Peyer's patch (tissue), 4 donors: ENCODE measurements around the gene TMEM258. TPM values are rescaled to one million over a fixed set of nuclear protein-coding genes. Genes with fewer than 3 reads are reported as not detected.

ENCODE experiments used
- DNase-seq, 3 donors: peaks; one replicate each; pipeline ENCODE4 v3.0.0-alpha.2; 2017 to 2019
- H3K27ac ChIP-seq, 4 donors: fragments of 200-600 bp; sonication (generic); one replicate each; pipeline ENCODE4 v1.5.1; 2016 to 2019
- H3K27me3 ChIP-seq, 2 donors: fragments of 200-600 bp; sonication (generic); one replicate each; pipeline ENCODE4 v1.5.1; 2019
- H3K36me3 ChIP-seq, 3 donors: fragments of 200-600 bp; sonication (generic); one replicate each; pipeline ENCODE4 v1.5.1; 2016 to 2019
- H3K4me1 ChIP-seq, 4 donors: fragments of 200-600 bp; sonication (generic); one replicate each; pipeline ENCODE4 v1.5.1; 2016 to 2019
- H3K4me3 ChIP-seq, 4 donors: fragments of 200-600 bp; sonication (generic); 1 replicate in 3 of 4; 2 replicates in 1 of 4; pipeline ENCODE4 v1.5.1; 2016 to 2019; ENCODE audit warnings: mild to moderate bottlenecking in 1 of 4
- H3K9me3 ChIP-seq, 4 donors: fragments of 200-600 bp; sonication (generic); one replicate each; pipeline ENCODE4 v1.5.1; 2016 to 2019; ENCODE audit warnings: mild to moderate bottlenecking in 1 of 4
- POLR2A ChIP-seq, 2 donors: fragments of 450-650 bp; IDR thresholded peaks; one replicate each; pipeline ENCODE4 v1.5.1; 2017; ENCODE audit warnings: antibody characterized with exemption in 2 of 2, mild to moderate bottlenecking in 2 of 2, moderate library complexity in 2 of 2
- total RNA-seq, 4 donors: library from RNA; depleted of rRNA; stranded (reverse); fragments of >200 nt; gene quantifications; one replicate each; pipeline ENCODE4 v1.1.0, GENCODE V29; 2016
- TF ChIP-seq, protein P1 (sequence below), 6 experiments: fragments of 450-650 bp in 4 of 6; fragments of 200-600 bp in 2 of 6; sonication (generic) in 1 of 6; IDR thresholded peaks; one replicate each; pipeline ENCODE4 v1.5.1; 2017 to 2019; ENCODE audit warnings: antibody characterized with exemption in 6 of 6, mild to moderate bottlenecking in 3 of 6, moderate library complexity in 1 of 6

TMEM258 gene
- total RNA-seq, 4 donors from 2014 or later, result 28.7 to 34.7 (median 34.5) TPM; not detected in 1

GRCh38 chr11:61817471-61818202 is 25.2 kb upstream of the TMEM258 start:
- Histone ChIP-seq H3K27ac (peak overlapping the region in 3 of 4 donors; percentile 79 to 95 (median 94)), H3K4me1 (peaks cover 0 to 34% (median 18%) of the 10 kb centered on the region in 4 donors), H3K4me3 (peak overlapping the region in 1 of 4 donors; percentile 67), H3K27me3 (no peaks in the 10 kb centered on the region), H3K36me3 (no peaks in the 10 kb centered on the region), H3K9me3 (no peaks in the 10 kb centered on the region)
- DNase-seq, result no peak
- TF ChIP-seq POLR2A (IDR thresholded peaks at IDR 0.05), result no peak
- TF ChIP-seq, protein P1, sequence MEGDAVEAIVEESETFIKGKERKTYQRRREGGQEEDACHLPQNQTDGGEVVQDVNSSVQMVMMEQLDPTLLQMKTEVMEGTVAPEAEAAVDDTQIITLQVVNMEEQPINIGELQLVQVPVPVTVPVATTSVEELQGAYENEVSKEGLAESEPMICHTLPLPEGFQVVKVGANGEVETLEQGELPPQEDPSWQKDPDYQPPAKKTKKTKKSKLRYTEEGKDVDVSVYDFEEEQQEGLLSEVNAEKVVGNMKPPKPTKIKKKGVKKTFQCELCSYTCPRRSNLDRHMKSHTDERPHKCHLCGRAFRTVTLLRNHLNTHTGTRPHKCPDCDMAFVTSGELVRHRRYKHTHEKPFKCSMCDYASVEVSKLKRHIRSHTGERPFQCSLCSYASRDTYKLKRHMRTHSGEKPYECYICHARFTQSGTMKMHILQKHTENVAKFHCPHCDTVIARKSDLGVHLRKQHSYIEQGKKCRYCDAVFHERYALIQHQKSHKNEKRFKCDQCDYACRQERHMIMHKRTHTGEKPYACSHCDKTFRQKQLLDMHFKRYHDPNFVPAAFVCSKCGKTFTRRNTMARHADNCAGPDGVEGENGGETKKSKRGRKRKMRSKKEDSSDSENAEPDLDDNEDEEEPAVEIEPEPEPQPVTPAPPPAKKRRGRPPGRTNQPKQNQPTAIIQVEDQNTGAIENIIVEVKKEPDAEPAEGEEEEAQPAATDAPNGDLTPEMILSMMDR (IDR thresholded peaks at IDR 0.05), result no peak

DNA sequence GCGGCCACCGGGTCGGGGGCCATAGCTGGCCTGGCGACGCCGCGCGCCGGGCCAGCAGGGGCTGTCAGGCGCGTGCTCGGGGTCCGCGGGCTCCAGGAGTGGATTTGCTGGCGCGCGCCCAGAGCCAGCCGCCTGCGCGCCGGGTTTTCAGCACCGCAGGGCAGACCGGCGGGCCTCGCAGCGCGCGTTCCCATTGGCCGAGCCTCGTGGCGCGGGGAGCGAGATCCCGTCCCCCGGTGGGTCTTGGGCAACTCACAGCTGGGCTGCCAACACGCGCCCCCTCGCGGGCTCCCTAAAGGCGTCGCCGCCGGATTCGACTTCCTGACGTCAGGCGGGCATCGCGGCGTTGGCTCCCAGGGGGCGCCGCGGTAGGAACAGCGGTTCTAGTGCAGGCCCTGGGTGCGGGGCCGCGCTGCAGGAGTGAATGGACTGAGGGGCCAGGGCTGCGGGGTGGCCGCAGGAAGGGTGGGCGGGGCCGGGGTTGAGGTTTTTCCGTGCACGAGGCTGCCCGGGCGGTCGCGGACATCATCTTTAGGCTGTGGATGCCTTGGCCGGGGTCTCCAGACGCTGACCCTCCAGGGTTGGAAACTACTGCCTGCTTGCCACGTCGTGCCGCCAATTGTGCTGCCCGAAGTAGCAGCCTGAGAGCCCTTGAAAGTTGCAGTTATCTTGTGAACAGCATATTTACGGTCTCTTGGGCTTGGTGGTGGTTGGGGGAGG is 24.5 kb upstream of the TMEM258 start, which contains the start of gene FADS1:
Gene FADS1, minus strand, starts transcription at position 268 of the 720 bp plus-strand sequence. Its CDS starts 74 bp downstream, at position 194.
- H3K4me3 ChIP-seq, result peak within 1 kb of the TSS; percentile 62 to 69 (median 65)
- peaks cover 0 to 4% (median 0%) of the 10 kb centered on the region in 3 donors for H3K36me3 ChIP-seq
- no peaks in the 10 kb centered on the region for H3K9me3 ChIP-seq
- peaks cover 0 to 34% (median 18%) of the 10 kb centered on the region in 4 donors for H3K4me1 ChIP-seq
- no peaks in the 10 kb centered on the region for H3K27me3 ChIP-seq
- H3K27ac ChIP-seq, result peak within 1 kb of the TSS; percentile 79 to 95 (median 86)
- TF ChIP-seq, protein P1 (IDR thresholded peaks at IDR 0.05), result peak in 5 of 6 experiments; percentile 28 to 48 (median 44)
- no peak for TF ChIP-seq POLR2A (IDR thresholded peaks at IDR 0.05)
- peak; percentile 76 to 89 (median 78) for DNase-seq

DNA sequence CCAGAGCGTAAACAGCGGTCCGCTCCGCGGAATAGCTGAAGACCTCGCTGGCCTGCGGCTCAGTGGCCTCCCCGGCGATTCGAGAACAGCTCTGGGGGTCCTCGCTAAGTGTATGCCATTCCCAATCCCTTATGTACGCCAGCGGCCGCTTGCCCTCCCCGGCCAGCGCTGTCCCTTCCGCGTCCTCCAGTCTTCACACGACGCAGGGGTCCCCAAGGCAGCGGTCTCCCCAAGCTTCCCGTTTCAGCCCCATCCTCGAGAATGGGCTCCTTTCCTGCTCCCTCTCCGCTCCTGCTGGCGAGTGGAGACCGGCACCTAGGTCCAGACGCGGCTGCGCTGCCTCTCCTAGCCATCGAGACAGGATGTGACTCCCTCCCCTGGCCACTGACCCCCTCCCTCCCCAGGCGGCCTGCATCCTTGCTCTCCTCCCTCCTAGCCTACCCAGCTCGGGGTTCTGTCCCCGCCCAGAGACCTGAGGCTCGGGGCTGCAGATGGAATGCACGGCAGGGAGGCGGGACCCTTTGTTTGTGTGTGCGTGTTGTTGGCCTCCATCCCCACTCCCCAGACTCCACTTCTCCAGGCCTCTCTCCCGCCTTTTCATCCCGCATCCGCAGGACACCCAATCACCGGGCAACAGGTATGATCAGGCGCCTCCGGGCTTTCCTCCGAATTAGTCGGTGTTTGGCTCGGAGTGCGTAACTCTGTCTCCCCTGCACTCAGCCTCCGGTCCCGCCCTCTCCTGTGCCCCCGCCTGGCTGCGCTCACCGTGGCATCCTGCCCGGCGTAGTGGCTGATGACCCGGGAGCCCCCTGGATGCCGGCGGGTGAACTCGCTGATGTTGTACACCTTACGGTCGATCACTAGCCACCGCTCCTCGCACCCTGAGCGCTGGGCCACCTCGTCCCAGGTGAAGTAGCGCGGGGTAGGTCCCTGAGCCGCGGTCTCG is 23.7 kb upstream of the TMEM258 start:
- Histone ChIP-seq H3K36me3 (peaks cover 0 to 4% (median 0%) of the 10 kb centered on the region in 3 donors), H3K4me3 (peak overlapping the region; percentile 62 to 69 (median 65)), H3K9me3 (no peaks in the 10 kb centered on the region), H3K4me1 (peaks cover 0 to 33% (median 18%) of the 10 kb centered on the region in 4 donors), H3K27me3 (no peaks in the 10 kb centered on the region), H3K27ac (peak overlapping the region; percentile 79 to 95 (median 86))
- TF ChIP-seq, protein P1 (IDR thresholded peaks at IDR 0.05), result no peak
- no peak for TF ChIP-seq POLR2A (IDR thresholded peaks at IDR 0.05)
- peak; percentile 55 to 70 (median 61) for DNase-seq

DNA sequence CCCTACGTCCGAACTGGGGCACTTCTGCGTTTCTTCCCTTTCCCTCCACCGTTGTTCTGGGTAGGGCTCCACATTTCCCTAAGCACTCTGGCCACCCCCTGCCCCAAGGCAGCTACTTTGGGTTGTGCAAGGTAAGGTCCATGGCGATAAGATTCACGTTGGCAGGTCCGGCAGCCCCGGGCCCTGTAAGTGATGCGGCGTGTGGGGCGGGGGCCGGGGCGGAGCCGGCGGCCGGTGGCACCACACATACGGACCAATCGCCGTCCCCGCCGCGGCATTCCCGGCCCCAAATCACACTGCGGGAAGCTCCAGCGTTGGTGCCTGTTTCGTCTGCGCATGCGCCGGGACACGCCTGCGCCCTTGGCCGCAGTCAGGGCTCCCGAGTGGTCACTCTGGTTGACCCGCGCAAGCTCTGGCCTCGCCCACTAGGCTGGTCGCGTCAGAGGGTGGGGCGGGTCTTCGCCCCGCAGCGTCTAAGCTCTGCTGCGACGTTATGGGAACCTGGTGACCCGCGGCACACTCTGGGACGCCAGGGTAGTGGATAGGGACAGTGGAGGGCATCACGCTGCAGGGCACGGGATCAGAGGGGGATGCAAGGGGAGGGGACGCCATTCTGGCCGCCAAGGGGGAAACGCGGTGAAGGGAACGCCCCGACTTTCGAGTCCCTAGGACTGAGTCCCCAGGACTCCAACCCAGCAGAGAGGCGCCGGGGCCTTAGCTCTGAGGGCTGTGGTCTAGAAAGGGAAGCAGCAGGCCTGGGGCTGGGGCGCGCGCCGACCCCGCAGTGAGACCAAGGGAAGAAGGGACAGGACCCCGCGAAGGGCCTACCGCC is 22.8 kb upstream of the TMEM258 start:
- no peaks in the 10 kb centered on the region for H3K27me3 ChIP-seq
- H3K9me3 ChIP-seq, result no peaks in the 10 kb centered on the region
- H3K4me1 ChIP-seq, result peaks cover 0 to 26% (median 18%) of the 10 kb centered on the region in 4 donors
- H3K27ac ChIP-seq, result peak overlapping the region; percentile 79 to 95 (median 86)
- peak overlapping the region; percentile 62 to 69 (median 65) for H3K4me3 ChIP-seq
- TF ChIP-seq, protein P1 (IDR thresholded peaks at IDR 0.05), result no peak
- TF ChIP-seq POLR2A (IDR thresholded peaks at IDR 0.05), result peak; percentile 55 to 70
- peaks cover 0 to 4% (median 0%) of the 10 kb centered on the region in 3 donors for H3K36me3 ChIP-seq
- DNase-seq, result peak; percentile 62 to 91 (median 84)
